Left cardiac atrium (tissue), 4 donors: ENCODE measurements around the gene RANBP1. TPM values are rescaled to one million over a fixed set of nuclear protein-coding genes. Genes with fewer than 3 reads are reported as not detected.

Experiments used
- ATAC-seq, 2 donors: fragments of 200-7000 bp; cut with Tn5 transposase; one replicate each; pipeline ENCODE4 v1.9.1; 2020; ENCODE audit warnings: mild to moderate bottlenecking in 2 of 2, moderate library complexity in 2 of 2
- DNase-seq: peaks from one replicate; pipeline ENCODE4 v3.0.0-alpha.2; 2020
- intact Hi-C, 2 donors: fragments of 100-400 bp; cut with DNase I; formaldehyde crosslinking; loops; one replicate each; pipeline versions ENCODE4 v1.14.1 to v1.15.1; 2022 to 2023
- total RNA-seq, 2 donors: library from RNA; stranded (reverse); fragmentation: NEBNext Ultra II Directional; extraction: Animal tissue kit (Norgen Biotek cat#: 25700); gene quantifications; one replicate each; pipeline ENCODE4 v1.2.1, GENCODE V29; 2021
- donor health status: DM: no; HTN: yes; CAD: no.
- donor health status: DM: no; HTN: yes; CAD: no; lungs with severe emphysema.
- donor health status: DM: yes; HTN: yes; CAD: no.
- donor health status: Dilated cardiomyopathy.

Gene RANBP1
- total RNA-seq, 2 donors from 2014 or later: 38.3 to 50.4 TPM

GRCh38 chr22:20130731-20131596 lies 15.1 kb downstream of the RANBP1 start:
- ATAC-seq (peak; percentile 93), DNase-seq (peak; percentile 93)
- intact Hi-C loops: no loop called here

DNA sequence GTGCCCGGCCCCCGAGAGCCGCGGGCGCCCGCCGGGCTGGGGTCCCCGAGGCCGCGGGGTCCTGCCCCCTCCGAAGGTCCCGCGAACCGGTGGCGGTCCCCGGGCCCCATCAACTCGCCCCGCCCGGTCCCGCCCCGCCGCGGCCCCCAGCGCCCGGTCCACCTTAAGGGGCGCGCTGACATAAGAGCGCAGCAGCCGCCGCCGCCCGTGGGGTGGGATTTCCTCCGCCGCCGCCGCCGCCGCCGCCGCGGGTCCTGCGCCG lies 15.6 kb downstream of the RANBP1 start, which contains the start of gene ZDHHC8:
Gene ZDHHC8 (plus strand): TSS at position 208 of the 262 bp plus-strand sequence. CDS start 144 bp downstream, outside the sequence.
- DNase-seq (peak; percentile 58), ATAC-seq (peak; percentile 57 to 81)
- intact Hi-C loops: no loop called here

DNA sequence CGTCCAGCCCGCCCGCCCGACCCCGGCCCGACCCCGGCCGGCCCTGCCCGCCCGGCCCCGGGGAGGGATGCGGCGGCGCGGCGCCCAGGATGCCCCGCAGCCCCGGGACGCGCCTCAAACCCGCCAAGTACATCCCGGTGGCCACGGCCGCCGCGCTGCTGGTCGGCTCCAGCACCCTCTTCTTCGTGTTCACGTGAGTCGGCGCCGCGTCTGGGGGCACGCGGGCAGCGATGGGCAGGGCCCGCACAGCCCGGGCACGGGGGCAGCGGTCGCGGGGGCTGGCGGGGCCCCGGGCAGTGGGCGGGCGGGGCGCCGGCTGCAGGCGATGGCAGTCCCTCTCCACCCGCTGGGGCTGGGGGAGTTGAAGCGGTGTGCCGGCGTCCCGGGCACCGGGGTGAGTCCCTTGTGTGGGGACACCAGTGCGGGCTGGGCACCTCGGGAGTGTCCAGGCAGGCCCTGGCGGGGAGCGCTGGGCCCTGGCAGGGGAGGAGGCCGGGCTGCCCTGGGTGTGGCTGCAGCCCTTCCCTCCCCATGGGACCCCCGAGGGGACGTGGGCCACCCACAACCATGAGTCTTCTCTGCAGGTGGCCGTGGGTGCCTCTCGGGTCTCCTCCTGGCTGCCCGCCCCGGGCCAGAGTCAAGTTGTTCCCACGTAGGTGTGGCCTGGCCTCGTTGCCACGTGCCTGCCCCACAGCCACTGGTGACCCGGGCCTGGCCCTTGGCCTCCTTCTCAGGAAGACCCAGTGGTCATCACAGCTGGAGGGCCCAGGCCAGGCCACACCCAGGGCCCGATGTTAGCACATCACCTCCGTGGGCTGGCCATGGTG lies 16.2 kb downstream of the RANBP1 start:
- ATAC-seq (peak; percentile 1 to 5), DNase-seq (peak; percentile 64)
- intact Hi-C loops: no loop called here

- no peak for ATAC-seq
- intact Hi-C loops: no loop called here
- no peak for DNase-seq
Measured at GRCh38 chr22:20132686-20133246, 16.9 kb downstream of the RANBP1 start.

DNA sequence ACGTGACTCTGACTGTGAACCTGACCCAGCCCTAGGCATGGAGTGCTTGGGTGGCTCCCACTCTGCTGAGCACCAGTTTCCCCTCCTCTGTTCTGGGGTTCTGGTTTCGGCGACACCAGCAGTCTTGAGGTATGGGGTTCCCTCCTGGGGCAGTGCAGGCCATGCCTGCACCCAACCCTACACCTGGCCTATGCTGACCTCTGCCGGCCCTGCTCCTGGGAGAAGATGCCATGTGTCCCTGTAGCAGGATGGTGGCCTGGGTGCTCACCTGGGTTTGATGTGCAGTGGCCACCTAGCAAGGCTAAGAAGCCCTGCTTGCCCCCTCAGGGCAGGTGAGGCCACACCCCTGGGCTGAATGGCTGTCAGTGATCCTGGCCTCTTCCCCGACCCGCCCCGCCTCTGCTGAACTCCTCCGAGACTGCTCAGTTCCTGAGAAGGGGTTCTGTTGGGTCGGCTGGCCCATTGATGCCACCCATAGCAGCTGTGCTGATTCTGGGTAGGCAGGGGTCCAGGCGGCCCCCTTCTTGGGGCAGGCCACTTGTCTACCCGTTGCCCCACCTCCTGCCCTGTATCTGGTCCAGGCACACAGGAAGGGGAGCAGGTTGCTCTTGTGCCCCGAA lies 18.1 kb downstream of the RANBP1 start:
- no peak for ATAC-seq
- intact Hi-C loops: no loop called here
- no peak for DNase-seq

DNA sequence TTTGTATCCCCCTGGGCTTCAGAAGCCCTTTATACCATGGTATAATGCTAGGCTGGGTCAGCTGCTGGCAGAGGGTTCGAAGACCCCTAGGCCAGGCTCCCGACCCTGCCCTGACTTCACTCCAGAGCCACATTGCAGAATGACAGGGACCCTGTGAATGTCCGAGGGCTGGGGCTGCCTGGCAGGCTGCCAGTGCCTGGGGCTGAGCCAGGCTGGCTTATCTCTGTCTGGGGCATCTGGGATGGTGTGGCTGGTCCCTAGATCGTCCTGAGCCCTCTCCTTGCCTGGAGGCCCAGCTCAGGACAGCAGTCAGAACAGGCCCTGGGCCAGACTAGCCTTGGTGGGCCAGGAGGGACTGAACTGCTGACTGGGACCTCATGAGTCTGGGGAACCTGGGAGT lies 19.4 kb downstream of the RANBP1 start:
- intact Hi-C loops: no loop called here
- DNase-seq (no peak), ATAC-seq (no peak)

GRCh38 chr22:20135806-20136602 lies 20.1 kb downstream of the RANBP1 start:
- DNase-seq (no peak), ATAC-seq (no peak)
- intact Hi-C loops: no loop called here

DNA sequence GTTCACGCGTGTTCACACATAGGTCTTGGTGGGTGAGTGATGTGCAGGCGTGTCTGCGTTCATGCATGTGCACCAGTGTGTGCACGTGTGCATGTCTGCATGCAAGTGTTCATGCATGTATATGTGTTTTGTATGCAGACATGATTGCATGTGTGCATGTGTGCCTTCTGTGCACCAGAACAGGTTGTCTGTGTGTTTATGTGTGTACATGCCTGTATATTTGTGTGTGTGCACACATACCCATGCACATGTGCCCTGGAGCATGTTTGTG lies 20.6 kb downstream of the RANBP1 start:
- DNase-seq: no peak
- ATAC-seq: no peak
- intact Hi-C loops: no loop called here

DNA sequence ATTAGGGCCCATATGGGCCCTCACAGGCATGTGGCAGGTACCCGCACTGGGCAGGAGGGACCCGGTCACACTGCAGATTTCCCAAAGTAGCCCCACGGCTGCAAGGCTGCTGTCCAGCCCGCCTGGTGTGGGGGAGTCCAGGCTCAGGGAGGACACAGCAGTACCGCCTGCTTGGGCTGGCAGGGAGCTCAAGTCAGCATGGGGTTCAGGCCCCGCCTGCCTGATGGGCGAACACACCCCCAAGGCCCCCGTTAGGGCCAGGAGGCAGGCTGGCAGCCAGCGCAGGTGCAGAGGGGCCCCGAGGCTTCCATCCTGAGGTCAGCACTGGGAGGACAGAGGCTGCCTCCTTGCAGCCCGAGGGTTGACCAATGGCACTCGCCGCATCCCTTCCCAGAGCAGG lies 21.2 kb downstream of the RANBP1 start:
- no peak for DNase-seq
- no peak for ATAC-seq
- intact Hi-C loops: no loop called here

- peak; percentile 60 for DNase-seq
- intact Hi-C loops: no loop called here
- ATAC-seq: peak; percentile 46 to 61
Measured at GRCh38 chr22:20137671-20138416, 21.9 kb downstream of the RANBP1 start.

- intact Hi-C loops: no loop called here
- ATAC-seq (peak; percentile 27 to 39), DNase-seq (no peak)
Measured at GRCh38 chr22:20138417-20138738, 22.5 kb downstream of the RANBP1 start.

DNA sequence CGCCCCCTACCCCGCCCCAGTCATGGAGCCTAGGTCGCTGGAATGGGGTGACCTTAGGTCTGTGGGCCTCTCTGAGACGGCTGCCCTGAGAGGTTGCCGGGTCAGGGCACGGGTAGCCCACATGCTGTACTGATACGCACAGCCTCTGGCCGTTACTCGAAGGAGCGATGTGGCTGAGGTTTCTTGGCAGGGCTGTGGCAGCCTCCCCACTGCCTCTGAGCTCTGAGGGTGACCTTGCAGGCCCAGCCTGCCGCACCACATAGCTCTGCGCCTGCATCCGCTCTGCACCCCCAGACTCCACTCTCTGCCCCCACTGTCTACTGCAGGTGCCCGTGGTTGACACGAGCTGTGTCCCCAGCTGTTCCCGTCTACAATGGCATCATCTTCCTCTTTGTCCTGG lies 23.0 kb downstream of the RANBP1 start:
- DNase-seq: no peak
- ATAC-seq: peak; percentile 3 to 36
- intact Hi-C loops: no loop called here

DNA sequence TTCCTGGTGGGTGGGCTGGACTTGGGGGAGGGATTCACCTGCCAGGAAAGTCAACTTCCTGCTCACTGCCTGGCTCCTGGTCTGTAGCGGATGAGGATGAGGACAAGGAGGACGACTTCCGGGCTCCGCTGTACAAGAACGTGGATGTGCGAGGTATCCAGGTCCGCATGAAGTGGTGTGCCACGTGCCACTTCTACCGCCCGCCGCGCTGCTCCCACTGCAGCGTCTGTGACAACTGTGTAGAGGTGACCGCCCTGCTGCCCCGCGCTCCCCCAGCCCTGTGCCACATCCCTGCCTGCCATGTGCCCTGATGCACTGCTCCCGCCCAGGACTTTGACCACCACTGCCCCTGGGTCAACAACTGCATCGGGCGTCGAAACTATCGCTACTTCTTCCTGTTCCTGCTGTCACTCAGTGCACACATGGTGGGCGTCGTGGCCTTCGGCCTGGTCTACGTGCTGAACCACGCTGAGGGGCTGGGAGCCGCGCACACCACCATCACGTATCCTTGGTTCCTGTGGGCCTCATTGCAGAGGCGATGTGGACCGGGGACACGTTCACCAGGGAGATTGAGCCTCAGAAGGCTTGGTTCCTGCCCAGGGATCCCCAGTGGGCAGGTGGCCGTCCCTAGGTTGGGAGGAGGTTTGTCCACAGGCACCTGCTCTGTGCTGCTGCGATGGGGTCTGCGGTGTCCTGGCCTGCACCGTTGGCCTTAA lies 23.6 kb downstream of the RANBP1 start:
- DNase-seq (no peak), ATAC-seq (no peak)
- intact Hi-C loops: no loop called here

DNA sequence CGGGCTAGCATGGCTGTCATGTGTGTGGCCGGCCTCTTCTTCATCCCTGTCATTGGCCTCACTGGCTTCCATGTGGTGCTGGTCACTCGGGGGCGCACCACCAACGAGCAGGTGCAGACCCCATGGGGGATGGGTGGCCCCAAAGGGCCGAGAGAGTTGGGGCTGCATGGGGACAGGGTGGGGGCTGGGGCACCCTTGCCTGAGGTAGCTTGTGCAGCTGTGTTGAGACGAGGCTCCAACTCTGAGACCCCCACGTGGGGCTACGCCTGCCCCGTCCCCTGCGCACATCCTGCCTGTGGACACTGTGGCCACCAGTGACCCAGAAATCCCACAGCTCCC lies 24.2 kb downstream of the RANBP1 start:
- intact Hi-C loops: no loop called here
- ATAC-seq (no peak), DNase-seq (no peak)

GRCh38 chr22:20140521-20140964 lies 24.6 kb downstream of the RANBP1 start:
- no peak for ATAC-seq
- DNase-seq: no peak
- intact Hi-C loops: no loop called here

DNA sequence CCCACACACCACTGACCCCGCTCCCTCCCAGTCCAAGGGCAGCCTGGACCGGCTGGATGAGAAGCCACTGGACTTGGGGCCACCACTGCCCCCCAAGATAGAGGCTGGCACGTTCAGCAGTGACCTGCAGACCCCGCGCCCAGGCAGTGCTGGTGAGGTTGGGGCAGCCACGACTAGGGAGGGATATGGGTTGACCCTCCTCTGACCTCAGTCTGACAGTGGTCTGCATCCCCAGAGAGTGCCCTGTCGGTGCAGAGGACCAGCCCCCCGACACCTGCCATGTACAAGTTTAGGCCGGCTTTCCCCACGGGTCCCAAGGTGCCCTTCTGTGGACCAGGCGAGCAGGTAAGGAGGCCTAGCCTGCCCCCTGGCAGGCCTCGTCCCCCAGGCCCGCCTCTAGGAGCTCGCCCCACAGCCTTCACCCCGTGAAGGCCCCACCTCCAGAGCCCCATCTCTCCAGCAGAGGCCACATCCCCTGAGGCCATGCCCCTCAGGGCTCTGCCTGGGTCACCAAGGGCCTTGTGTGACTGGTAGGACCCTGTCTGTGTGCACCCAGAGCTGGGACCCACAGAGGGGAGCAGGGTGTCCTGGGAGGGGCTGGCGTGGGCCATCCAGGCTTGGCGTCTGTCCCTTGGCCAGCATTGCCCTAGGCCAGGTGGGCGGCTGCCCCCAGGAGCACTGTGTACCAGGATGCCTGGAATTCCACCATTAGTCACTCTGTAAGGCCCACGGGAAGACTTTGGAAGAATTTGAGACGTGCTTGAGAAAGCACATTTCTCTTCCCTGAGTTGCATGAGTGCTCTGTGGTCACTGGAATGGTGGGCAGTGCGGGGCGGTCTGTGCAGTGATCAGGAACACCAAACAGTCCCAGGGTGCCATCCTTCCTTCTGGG lies 25.5 kb downstream of the RANBP1 start:
- ATAC-seq: no peak
- no peak for DNase-seq
- intact Hi-C loops: no loop called here
